GM12878 (cell line): ENCODE measurements around the gene FUT8. TPM values are rescaled to one million over a fixed set of nuclear protein-coding genes. Genes with fewer than 3 reads are reported as not detected.

ENCODE experiments used
- ATAC-seq: fragments of 200-7000 bp; cut with Tn5 transposase; 3 replicates; pipeline ENCODE4 v1.9.1; 2020; ENCODE audit warnings: mild to moderate bottlenecking, moderate library complexity
- BruUV-seq: library from RNA; stranded (reverse); fragments of 400-500 nt; replicated peaks from 2 replicates; lab custom pipeline; 2021; lab: Mats Ljungman, UMichigan
- CTCF ChIA-PET: fragments of 300-600 bp; sonication (Branson Sonifier 250); formaldehyde crosslinking; extraction: SDS; loops from one replicate; lab custom pipeline; 2021; ENCODE audit warnings: inconsistent platforms; lab: Yijun Ruan, JAX
- POLR2A ChIA-PET: fragments of 350-600 bp; formaldehyde crosslinking; extraction: SDS; loops from one replicate; lab custom pipeline; 2021; ENCODE audit warnings: inconsistent platforms; lab: Charles Lee
- RAD21 ChIA-PET: fragments of 300-600 bp; sonication (Branson Sonifier 250); formaldehyde crosslinking; loops from one replicate; lab custom pipeline; 2023; ENCODE audit warnings: antibody characterized with exemption; ENCODE audit not compliant: unreplicated experiment; lab: Charles Lee
- SMC1A ChIA-PET: fragments of 300-600 bp; sonication (Branson Sonifier 250); formaldehyde crosslinking; loops from one replicate; lab custom pipeline; 2023; ENCODE audit not compliant: unreplicated experiment, uncharacterized antibody; lab: Charles Lee
- DNase-seq: peaks from one replicate; pipeline ENCODE4 v3.0.0-alpha.2; 2011; ENCODE audit warnings: low read depth, low spot score
- FAIRE-seq: peaks from 3 replicates; lab custom pipeline; 2011; peaks lifted over from hg19 to GRCh38; lab: Jason Lieb, UNC
- H2AFZ ChIP-seq: 2 replicates; pipeline ENCODE4 v1.6.0; 2011; ENCODE audit warnings: low read depth, low read length, control low read depth; ENCODE audit not compliant: control insufficient read depth
- H3K27ac ChIP-seq: 2 replicates; pipeline ENCODE4 v1.5.1; 2011; ENCODE audit warnings: control low read depth; ENCODE audit not compliant: control insufficient read depth, insufficient read depth
- H3K27me3 ChIP-seq, 2 experiments: replicated peaks in 1 of 2; 2 replicates each; pipeline versions ENCODE4 v1.6.0 to v1.6.1; 2011; ENCODE audit warnings: low read length in 1 of 2; ENCODE audit not compliant: control insufficient read depth in 2 of 2, insufficient read depth in 2 of 2
- H3K36me3 ChIP-seq, 2 experiments: 2 replicates each; pipeline ENCODE4 v1.5.1; 2011; ENCODE audit warnings: low read length in 1 of 2; ENCODE audit not compliant: control insufficient read depth in 2 of 2, insufficient read depth in 2 of 2
- H3K4me1 ChIP-seq: 2 replicates; pipeline ENCODE4 v1.6.1; 2011; ENCODE audit warnings: mild to moderate bottlenecking, low read length, moderate library complexity, mixed read lengths; ENCODE audit not compliant: control insufficient read depth, insufficient read depth
- H3K4me2 ChIP-seq: 2 replicates; pipeline ENCODE4 v1.6.0; 2011; ENCODE audit warnings: control low read depth; ENCODE audit not compliant: control insufficient read depth, insufficient read depth
- H3K4me3 ChIP-seq: fragments of 200-600 bp; sonication (generic); 2 replicates; pipeline ENCODE4 v1.5.1; 2016
- H3K79me2 ChIP-seq: 2 replicates; pipeline ENCODE4 v1.6.0; 2011; ENCODE audit warnings: low read length; ENCODE audit not compliant: control insufficient read depth, insufficient read depth
- H3K9ac ChIP-seq: 2 replicates; pipeline ENCODE4 v1.8.0; 2011; ENCODE audit warnings: low read length, control low read depth, mixed read lengths; ENCODE audit not compliant: control insufficient read depth, insufficient read depth
- H3K9me3 ChIP-seq: replicated peaks from 3 replicates; pipeline ENCODE4 v1.5.1; 2011; ENCODE audit warnings: mild to moderate bottlenecking, low read length; ENCODE audit not compliant: control insufficient read depth, insufficient read depth
- H4K20me1 ChIP-seq: 2 replicates; pipeline ENCODE4 v1.6.0; 2011; ENCODE audit not compliant: control insufficient read depth, insufficient read depth
- ATF3 ChIP-seq: IDR thresholded peaks from 2 replicates; pipeline ENCODE4 v1.6.1; 2011; ENCODE audit warnings: low read depth, mild to moderate bottlenecking, low read length, moderate library complexity, borderline replicate concordance; ENCODE audit errors: extremely low read depth
- BRCA1 ChIP-seq: IDR thresholded peaks from 2 replicates; pipeline ENCODE4 v1.6.1; 2011; ENCODE audit warnings: low read depth, low read length, improper control_type of control experiment
- IRF4 ChIP-seq: IDR thresholded peaks from 2 replicates; pipeline ENCODE4 v1.6.1; 2011; ENCODE audit warnings: low read depth, low read length
- MAX ChIP-seq: IDR thresholded peaks from 2 replicates; pipeline ENCODE4 v1.6.1; 2012; ENCODE audit warnings: low read depth, low read length, improper control_type of control experiment
- MLLT1 ChIP-seq: fragments of 450-650 bp; IDR thresholded peaks from 2 replicates; pipeline ENCODE4 v1.6.1; 2016; ENCODE audit warnings: mild to moderate bottlenecking
- PKNOX1 ChIP-seq: fragments of 450-650 bp; IDR thresholded peaks from 2 replicates; pipeline ENCODE4 v1.6.1; 2016; ENCODE audit warnings: mild to moderate bottlenecking
- RBBP5 ChIP-seq: fragments of 200-600 bp; sonication (generic); conservative IDR thresholded peaks from 2 replicates; pipeline ENCODE4 v1.6.1; 2016
- SMC3 ChIP-seq: IDR thresholded peaks from 2 replicates; pipeline ENCODE4 v1.6.1; 2011; ENCODE audit warnings: low read length, improper control_type of control experiment, borderline replicate concordance
- TBL1XR1 ChIP-seq: IDR thresholded peaks from 2 replicates; pipeline ENCODE4 v1.6.1; 2012; ENCODE audit warnings: low read depth, low read length, improper control_type of control experiment
- USF2 ChIP-seq: IDR thresholded peaks from 2 replicates; pipeline ENCODE4 v1.6.1; 2011; ENCODE audit warnings: low read depth, low read length, improper control_type of control experiment, borderline replicate concordance
- YY1 ChIP-seq: IDR thresholded peaks from 2 replicates; pipeline ENCODE4 v1.6.1; 2011; ENCODE audit warnings: low read depth, mild to moderate bottlenecking, low read length
- ZNF217 ChIP-seq: fragments of 450-650 bp; IDR thresholded peaks from 2 replicates; pipeline ENCODE4 v1.6.1; 2017; ENCODE audit warnings: antibody characterized with exemption, mild to moderate bottlenecking
- WGBS: methylation state at CpG from one replicate; pipeline ENCODE4 v1.1.6; 2016; ENCODE audit warnings: low lambda C conversion rate; ENCODE audit not compliant: insufficient replicate concordance, insufficient coverage; ENCODE audit errors: missing lambda C conversion rate; 5-methylcytosine and 5-hydroxymethylcytosine counted together
- in situ Hi-C: fragments of 300-500 bp; cut with MboI; formaldehyde crosslinking; loops from 9 replicates; pipeline ENCODE4 v1.14.3; 2018; ENCODE audit warnings: mixed read lengths
- intact Hi-C: fragments of 100-400 bp; cut with micrococcal nuclease; formaldehyde crosslinking; loops from one replicate; pipeline ENCODE4 v1.14.2; 2022; ENCODE audit not compliant: unreplicated experiment
- polyA plus RNA-seq, 11 experiments: library from polyadenylated mRNA; depleted of rRNA in 4 of 11; unstranded in 6 of 11; stranded (reverse) in 5 of 11; fragments of >200 nt; fragmentation: Nextera tagmentation in 4 of 11; fragmentation: Illumina TruSeq in 1 of 11; extraction: Ambion mirVana in 4 of 11; extraction: Trizol in 1 of 11; gene quantifications; 1 replicate in 1 of 11; 2 replicates in 10 of 11; pipeline versions ENCODE4 v1.2.1 to v1.2.3, GENCODE V29; 2011 to 2016; ENCODE audit warnings: inconsistent platforms in 2 of 11, missing spikeins in 2 of 11, low read depth in 1 of 11
- total RNA-seq, 4 experiments: library from RNA; depleted of rRNA in 3 of 4; stranded (reverse); fragments of >200 nt in 3 of 4; fragmentation: Illumina TruSeq in 1 of 4; extraction: Trizol in 1 of 4; gene quantifications; 2 replicates each; pipeline versions ENCODE4 v1.2.1 to v1.2.3, GENCODE V29; 2013 to 2021

FUT8 gene
- total and polyA plus RNA-seq, 10 of the 15 experiments (the other 5 are each of a cell fraction or from before 2014, with no cell fraction given): 21.3 to 106 (median 66.3) TPM

- BruUV-seq: no TSS peak
Measured at GRCh38 chr14:65774041-65774440, 361.5 kb downstream of the FUT8 start.

More at GRCh38 chr14:65774041-65774440, 361.5 kb downstream of the FUT8 start:
- DNase-seq: no peak
- in situ Hi-C loops: no loop called here
- CTCF ChIA-PET: no interaction called here
- WGBS: 95% methylated on average over 1 of the region's 1 CpG
- no peaks in the 10 kb centered on the region for H3K9me3 ChIP-seq
- H3K36me3 ChIP-seq: no peaks in the 10 kb centered on the region
- no peaks in the 10 kb centered on the region for H3K79me2 ChIP-seq
- POLR2A ChIA-PET: no interaction called here
- TF ChIP-seq MAX: no peak
- no peak for TF ChIP-seq YY1
- no peak for TF ChIP-seq USF2
- TF ChIP-seq BRCA1: no peak
- TF ChIP-seq RBBP5: no peak
- TF ChIP-seq SMC3: no peak
- no peak for TF ChIP-seq MLLT1
- no peak for TF ChIP-seq PKNOX1
- no peak for TF ChIP-seq ZNF217
- no peak for TF ChIP-seq ATF3
- TF ChIP-seq TBL1XR1: no peak
- TF ChIP-seq IRF4: no peak
- TF ChIP-seq, all 136 proteins: peak for 0
- intact Hi-C loops: no loop called here
- ChIA-PET RAD21 (no interaction called here), SMC1A (interaction anchor here (1.1 kb wide), 1 partner anchor 327 kb away, joined by 4 read pairs; no protein-coding TSS in a partner anchor)
- ATAC-seq (no peak), FAIRE-seq (no peak)
- Histone ChIP-seq H4K20me1 (no peaks in the 10 kb centered on the region), H3K4me1 (no peaks in the 10 kb centered on the region), H3K4me3 (no peak overlapping the region), H3K9ac (no peak overlapping the region), H3K27me3 (no peaks in the 10 kb centered on the region), H3K4me2 (no peak overlapping the region), H2AFZ (no peak overlapping the region), H3K27ac (no peak overlapping the region)
